DMS79 (cell line): ENCODE results near the gene ECHDC3.

Experiments
- DNase-seq: peaks from one replicate; lab custom pipeline; 2025; lab: John Stamatoyannopoulos, UW

The ECHDC3 gene

GRCh38 chr10:11782793-11783557 lies 40.8 kb downstream of the ECHDC3 start:
- no peak for DNase-seq

- no peak for DNase-seq
Observed at GRCh38 chr10:11783558-11783865, 41.3 kb downstream of the ECHDC3 start.

DNA sequence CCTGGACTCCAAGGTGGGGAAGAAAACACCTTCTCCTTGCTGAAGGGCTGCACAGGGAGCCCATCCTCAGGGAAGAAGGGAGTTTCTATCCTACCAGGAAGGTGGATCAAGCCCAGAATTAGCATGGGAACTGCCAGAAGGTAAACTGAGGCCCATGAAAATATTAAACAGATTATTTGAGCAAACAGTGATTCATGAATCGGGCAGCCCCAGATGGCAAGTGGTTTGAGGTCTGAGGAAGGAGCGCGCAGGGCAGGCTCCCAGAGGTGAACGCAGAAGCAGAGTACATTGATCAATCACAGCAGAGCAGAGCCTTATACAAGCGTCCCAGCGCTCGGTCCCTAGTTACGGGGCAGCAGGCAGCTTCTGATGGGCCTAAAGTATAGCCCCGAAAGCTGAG lies 45.2 kb downstream of the ECHDC3 start:
- DNase-seq, result no peak

DNA sequence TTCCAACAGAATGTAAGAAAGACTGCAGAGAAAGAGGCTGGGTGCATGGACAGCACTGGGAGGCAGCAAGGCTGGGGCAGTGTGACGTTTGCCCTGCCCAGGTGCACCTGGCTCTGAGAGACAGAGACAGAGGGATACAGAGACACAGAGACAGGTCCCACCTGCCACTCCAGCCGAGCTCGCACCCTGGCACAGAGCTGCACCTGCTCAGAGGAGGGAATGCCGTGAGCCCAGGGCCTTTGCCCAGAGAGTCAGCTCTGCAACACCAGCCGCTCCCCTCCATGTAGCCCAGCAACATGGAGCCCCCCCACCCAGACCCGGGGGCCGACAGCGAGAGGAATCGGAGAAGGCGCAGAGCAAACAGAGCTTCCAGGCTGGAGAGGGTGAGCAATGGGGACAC lies 45.7 kb downstream of the ECHDC3 start:
- DNase-seq, result no peak

DNA sequence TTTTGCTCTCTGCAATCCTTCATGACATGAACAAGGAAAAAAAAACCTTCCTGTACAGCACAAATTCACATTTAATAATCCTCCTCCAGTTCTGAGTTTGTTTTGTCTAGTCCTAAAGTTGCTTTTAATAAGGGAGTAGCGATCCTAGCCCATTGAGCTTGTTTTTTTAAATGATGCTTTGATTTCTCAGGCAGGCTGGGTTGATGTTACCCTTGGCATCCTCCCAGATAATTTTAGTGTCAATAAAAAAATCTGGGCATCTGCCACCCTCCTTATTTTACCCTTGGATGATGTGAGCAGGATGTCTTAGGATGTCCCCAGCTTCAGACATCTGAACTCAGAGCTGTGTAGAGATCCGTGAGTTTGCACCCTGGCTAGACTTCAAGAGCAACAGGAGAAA lies 47.1 kb downstream of the ECHDC3 start:
- DNase-seq, result no peak

DNA sequence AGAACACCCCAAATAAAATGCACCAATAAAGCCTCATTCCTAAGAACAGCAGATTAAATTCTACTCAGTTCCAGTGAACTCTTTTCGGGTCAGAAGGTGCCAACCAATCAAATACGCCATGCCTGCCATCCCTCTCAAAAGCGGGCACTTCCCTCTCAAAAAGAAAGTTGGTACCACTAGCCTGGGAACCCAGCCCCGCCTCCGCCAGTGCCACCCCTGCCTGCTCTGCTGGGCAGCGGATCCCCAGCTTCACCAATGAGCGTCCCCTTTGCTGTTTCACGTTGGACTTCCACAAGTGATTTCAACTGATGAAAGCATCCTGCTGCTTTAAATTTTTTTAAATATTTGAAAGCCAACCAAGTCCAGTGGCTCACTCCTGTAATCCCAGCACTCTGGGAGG lies 47.8 kb downstream of the ECHDC3 start:
- DNase-seq, result no peak

DNA sequence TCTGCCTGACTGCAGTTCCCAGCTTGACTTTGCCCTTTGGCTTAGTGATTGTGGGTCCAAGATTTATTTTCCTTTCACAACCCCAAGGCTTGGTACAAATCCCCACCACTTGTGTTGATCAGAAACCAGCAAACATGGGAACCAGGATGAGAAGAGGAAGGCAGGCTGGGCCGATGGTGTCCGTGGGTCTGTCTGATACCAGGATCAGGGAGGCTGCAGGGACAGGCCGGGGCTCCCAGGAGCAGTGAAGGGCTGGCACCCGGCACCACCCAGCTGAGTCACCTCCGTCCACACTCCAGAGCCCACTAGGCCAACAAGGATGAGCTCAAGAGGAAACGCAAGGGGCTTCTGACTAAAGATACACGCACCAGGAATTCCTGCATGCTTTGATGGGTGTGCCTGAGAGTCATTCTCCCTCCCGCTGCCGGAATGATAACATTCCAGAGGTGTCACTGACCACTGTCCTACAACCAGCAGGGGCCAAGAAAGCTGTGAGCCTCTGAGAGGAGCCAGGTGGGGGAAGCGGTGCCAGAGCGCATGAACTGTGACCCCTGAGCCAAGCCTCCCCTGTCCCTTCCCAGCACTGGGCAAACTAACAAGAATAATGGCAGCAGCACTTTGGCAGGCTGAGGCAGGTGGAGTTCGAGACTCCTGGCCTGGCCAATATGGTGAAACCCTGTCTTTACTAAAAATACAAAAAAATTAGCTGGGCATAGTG lies 51.7 kb downstream of the ECHDC3 start:
- no peak for DNase-seq

- DNase-seq, result no peak
Observed at GRCh38 chr10:11794566-11794965, 52.4 kb downstream of the ECHDC3 start.

GRCh38 chr10:11795101-11795920 lies 53.1 kb downstream of the ECHDC3 start:
- DNase-seq, result no peak

GRCh38 chr10:11796474-11796873 lies 54.3 kb downstream of the ECHDC3 start:
- DNase-seq, result no peak

GRCh38 chr10:11797281-11797680 lies 55.1 kb downstream of the ECHDC3 start:
- DNase-seq, result no peak

- DNase-seq, result no peak
Observed at GRCh38 chr10:11797847-11798633, 55.9 kb downstream of the ECHDC3 start.

DNA sequence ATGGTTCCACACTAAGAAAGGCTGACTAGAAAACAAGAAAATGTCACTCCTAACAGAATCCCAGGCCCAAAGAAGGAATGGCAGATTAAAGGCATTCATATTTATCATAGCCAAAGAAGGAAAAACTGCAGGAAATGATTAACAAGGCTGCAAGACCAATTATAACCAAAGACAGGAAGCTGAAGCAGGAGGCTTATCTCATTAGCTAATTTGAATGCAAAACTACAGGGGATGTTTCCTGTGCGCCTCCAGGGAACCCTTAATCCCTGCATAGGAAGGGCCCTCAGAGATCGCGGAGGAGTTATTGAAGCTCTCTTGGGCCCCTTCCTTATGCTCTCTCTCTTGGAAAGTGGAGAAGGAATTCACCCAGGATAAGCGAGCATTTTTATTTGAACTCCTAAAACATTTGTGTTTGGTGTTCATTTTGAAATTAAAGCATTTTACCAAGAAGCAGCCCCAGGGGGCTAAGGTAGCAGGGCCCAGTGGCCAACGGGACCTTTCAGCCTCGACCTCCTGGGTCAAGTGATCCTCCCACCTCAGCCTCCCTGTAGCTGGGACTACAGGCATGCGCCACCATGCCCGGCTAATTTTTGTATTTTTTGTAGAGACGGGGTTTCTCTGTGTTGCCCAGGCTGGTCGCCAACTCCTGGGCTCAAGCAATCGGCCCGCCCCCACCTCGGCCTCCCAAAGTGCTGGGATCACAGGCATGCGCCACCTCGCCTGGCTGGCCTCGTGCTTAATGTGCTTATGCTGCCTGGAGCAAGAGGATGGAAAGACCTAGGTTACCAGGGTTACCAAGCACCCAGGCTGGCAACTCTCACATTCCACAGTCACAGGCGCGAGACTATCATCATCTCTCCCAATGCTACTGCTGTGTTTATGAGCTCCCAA lies 56.9 kb downstream of the ECHDC3 start:
- DNase-seq, result no peak

DNA sequence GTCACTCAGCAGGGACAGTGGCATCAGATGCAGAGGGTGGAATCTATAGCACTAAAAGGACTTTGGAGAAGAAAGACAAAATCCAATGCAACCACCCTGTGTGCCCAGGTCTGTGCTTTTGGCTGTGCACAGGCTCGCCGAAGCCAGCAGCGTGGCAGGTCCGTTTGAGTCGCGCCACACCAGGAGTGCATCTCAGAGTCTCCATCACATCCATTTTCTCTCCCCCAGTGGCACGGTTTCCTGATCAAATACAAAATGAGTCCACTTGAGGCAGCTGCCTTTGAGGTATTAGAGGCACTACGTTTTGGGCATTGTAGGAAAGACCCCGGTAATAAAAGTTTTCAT lies 57.5 kb downstream of the ECHDC3 start:
- no peak for DNase-seq

DNA sequence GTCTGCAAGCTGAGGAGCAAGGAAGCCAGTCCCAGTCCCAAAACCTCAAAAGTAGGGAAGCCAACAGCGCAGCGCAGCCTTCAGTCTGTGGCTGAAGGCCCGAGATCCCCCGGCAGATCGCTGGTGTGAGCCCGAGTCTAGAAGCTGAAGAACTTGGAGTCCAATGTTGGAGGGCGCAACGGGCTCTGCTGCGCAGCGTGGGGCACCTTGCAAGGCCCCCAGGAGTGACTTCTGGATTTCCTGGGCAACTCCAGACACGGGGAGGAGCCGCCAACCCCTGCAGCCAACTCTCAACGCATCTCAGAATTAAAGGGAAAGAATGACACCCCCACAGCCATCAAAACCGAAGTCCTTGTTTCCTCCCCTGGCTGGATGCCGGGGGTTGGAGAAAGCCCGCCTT lies 62.2 kb downstream of the ECHDC3 start:
- DNase-seq, result no peak

DNA sequence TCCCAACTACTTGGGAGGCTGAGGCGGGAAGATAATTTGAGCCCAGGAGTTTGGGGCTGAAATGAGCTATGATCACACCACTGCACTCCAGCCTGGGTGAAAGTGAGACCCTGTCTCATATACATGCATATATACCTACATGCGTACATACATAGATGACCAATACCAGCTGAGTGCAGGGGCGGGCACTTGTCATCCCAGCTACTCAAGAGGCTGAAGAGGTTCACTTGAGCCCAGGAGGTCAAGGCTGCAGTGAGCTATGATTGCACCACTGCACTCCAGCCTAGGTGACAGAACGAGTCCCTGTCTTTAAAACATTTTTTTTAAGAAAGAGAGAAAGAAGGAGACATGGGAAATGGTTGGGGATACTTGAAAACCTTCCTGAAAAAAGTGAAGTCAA lies 63.6 kb downstream of the ECHDC3 start:
- DNase-seq, result no peak

- no peak for DNase-seq
Observed at GRCh38 chr10:11806706-11807105, 64.5 kb downstream of the ECHDC3 start.

GRCh38 chr10:11808808-11809207 lies 66.6 kb downstream of the ECHDC3 start:
- DNase-seq, result no peak

DNA sequence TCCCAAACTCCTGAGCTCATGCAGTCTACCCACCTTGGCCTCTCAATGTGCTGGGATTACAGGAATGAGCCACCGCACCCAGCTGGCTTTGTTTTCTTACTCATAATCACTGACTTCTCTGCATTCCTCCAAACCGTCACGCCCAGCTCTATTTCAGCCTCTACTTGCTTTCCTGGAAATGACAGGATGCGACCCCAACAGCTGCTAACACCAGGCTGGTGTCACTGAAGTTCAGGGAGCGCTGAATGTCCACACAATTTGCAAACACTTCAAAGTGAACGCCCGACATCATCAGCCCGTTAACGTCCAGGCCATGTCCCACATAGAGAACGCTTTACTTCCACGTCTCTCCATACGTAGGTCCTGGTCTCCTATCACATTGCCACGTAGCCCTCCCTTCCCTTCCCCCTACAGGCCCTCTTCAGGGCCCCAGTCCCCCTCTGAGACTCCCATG lies 68.2 kb downstream of the ECHDC3 start:
- no peak for DNase-seq

DNA sequence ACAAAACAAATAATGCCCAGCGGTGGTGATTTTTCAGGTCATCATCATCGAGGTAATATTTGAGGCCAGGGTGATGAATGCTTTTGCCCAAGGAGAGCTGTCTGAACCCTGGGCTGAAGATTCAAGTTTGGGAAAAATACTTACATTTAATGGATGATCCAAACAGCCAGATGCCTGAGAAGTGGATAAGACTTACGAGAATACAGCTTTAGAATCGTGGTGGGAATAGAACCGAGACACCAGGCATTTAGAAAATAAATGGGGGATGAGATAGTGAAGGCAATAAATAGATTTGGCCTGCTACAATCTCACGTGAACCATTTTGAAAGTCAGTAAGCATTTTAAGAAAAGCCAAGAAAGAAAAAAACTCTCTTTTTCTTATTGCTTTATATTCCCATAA lies 68.8 kb downstream of the ECHDC3 start:
- no peak for DNase-seq

DNA sequence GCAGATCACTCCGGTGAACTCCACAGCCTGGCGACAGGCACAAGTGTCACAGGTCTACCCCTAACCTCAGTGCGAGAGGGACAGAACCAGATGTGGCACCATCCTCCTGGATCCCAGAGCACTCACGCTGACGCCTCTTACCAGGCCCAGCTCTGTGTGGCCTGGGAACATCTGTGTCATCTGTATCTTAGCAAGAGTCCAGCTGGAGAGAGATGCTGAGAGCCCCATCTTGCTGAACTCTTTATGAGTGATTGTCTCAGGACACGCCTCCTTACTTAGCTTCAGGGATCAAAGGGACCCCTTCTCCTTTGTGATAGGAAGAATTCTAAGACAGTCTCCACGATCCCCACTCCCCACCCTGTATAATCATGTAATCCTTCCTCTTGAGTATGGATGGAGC lies 71.0 kb downstream of the ECHDC3 start:
- DNase-seq, result no peak
